Activated T-cell treated with anti-CD3 and anti-CD28 coated beads, Interleukin-2, amount 50 U/mL, for 48 hours (primary cell): ENCODE results near the gene SYT6.

Source experiments
- DNase-seq, 2 experiments: peaks; one replicate each; pipeline ENCODE4 v3.0.0-alpha.2; 2020

The SYT6 gene, protein sequence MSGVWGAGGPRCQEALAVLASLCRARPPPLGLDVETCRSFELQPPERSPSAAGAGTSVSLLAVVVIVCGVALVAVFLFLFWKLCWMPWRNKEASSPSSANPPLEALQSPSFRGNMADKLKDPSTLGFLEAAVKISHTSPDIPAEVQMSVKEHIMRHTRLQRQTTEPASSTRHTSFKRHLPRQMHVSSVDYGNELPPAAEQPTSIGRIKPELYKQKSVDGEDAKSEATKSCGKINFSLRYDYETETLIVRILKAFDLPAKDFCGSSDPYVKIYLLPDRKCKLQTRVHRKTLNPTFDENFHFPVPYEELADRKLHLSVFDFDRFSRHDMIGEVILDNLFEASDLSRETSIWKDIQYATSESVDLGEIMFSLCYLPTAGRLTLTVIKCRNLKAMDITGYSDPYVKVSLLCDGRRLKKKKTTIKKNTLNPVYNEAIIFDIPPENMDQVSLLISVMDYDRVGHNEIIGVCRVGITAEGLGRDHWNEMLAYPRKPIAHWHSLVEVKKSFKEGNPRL

GRCh38 chr1:114153261-114154145 is at the start of gene SYT6:
Gene SYT6 (minus strand): TSS chr1:114153869. CDS start chr1:114153772, 97 bp downstream.
- peak; percentile 25 to 29 for DNase-seq

DNA sequence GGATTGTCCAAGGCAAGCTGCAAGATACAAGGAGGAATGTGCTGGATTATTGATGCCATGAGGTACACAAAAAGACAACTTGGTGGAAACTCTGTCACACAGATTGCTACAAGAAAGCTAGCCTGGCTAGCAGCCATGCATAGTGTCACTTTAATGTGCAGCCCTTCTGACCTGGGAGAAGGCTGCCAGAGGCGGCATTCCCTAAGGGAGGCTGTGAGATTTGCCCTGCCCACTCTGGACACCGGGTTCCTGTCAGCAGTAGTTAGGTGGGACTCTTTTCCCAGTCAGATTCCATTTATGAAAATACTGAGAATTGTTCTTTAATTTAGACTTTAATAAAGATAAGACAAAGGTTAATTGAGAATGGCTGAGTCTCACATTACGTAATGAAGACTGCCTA is 47.8 kb upstream of the SYT6 start:
- DNase-seq = no peak

GRCh38 chr1:114199017-114199594 is 45.4 kb upstream of the SYT6 start:
- no peak for DNase-seq

- no peak for DNase-seq
Observed at GRCh38 chr1:114196992-114197907, 43.6 kb upstream of the SYT6 start.

GRCh38 chr1:114195819-114196218 is 42.1 kb upstream of the SYT6 start:
- no peak for DNase-seq

GRCh38 chr1:114192328-114192727 is 38.7 kb upstream of the SYT6 start:
- DNase-seq = no peak

DNA sequence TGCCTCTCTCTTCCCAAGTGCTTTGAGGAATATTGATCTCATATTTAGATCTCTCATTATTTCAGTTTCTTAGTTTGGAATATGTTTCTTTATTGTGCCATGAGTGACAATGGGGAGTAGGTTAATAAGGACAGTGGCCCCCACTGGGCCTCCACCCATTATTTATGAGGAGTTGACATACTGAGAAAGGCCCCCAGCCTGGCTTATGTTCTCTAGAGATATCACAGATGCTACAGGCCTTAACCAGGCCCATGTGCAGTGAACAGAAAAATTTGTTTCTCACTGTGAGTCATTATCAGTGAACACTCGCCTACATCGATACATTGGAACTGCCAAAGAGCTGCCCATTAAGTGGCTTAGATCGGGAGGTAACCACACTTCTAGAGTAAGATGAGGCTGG is 35.7 kb upstream of the SYT6 start:
- no peak for DNase-seq

- no peak for DNase-seq
Observed at GRCh38 chr1:114181356-114181755, 27.7 kb upstream of the SYT6 start.

DNA sequence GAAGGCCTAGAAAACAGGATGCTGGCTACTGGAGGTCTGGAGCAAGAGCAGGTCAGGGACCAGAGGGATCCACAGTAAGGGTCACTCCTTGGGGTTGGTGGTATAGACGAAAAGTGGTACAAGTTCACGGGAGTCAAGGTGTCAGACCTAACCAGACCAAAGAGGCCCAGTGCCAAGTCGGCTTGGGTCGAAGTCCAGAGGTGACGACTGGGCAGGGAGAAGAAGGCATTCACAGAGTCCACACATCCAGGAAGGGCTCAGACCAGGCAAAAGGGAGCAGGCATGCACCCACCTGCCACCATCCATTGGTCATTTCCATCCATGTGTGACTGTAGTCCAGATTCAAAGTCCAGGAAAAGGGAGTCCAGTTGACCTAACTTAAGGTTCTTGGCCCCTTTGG is 27.1 kb upstream of the SYT6 start:
- DNase-seq = no peak

- no peak for DNase-seq
Observed at GRCh38 chr1:114178936-114179335, 25.3 kb upstream of the SYT6 start.

DNA sequence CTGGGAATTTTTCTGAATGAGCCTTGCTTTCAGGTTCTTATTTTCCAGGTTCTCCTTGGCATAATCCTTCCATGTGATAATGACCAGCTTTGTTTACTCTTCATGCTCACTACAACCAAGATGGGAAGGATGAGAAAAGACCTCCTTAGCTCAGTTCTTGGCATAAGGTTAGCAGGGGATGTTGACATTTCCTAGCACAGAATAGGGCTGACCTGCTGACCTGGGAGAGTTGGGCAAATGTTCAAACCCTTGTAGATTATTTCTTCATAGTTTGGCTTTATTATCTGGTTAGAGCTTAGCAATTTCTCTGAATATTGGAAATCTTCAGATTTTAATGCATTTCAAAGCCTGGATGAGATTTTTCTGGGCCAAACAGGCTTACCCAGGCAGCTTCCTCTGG is 23.6 kb upstream of the SYT6 start:
- DNase-seq = no peak

- DNase-seq = no peak
Observed at GRCh38 chr1:114176366-114176765, 22.7 kb upstream of the SYT6 start.

GRCh38 chr1:114173680-114174079 is 20.0 kb upstream of the SYT6 start:
- DNase-seq = no peak

GRCh38 chr1:114169509-114169908 is 15.8 kb upstream of the SYT6 start:
- no peak for DNase-seq

DNA sequence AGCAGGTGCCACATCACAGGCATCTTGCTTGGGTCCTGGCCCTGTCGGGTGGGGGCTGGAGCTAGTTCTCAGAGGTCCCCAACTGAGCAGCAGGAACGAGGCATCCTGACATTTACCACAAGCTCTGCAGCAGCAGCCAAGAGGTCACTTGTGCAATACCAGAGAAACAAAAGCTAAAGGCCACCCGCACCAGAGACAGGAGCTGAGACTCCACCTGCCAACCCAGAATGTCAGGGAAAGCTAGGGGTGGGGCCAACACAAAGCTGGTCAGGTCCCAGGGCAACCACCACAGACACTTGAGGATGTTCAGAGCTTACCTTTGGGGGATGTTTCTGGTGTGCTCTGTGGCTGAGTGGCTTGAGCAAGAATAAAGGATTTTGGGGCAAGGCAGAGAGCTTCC is 13.6 kb upstream of the SYT6 start:
- no peak for DNase-seq

- no peak for DNase-seq
Observed at GRCh38 chr1:114164840-114165543, 11.3 kb upstream of the SYT6 start.

DNA sequence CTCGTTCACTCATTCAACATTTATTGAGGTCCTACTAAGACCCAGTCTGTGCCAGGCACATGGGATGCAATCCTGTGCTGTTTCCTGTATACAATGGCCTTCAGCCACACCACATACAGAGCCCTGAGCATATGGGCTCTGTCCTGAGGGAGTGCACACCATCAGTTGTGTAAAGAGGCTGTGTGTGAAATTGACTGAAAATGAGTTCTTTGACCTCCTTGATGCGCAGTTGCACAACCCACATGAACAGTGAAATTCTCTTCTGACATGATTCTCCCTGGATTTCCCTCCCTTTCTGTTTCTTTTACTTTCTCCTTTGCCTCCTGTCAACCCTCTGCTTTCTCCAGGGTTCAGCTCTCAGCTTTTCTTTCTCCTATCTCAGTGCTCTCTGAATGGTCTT is 6.3 kb upstream of the SYT6 start:
- no peak for DNase-seq

GRCh38 chr1:114157275-114157660 is 3.6 kb upstream of the SYT6 start:
- DNase-seq = no peak

GRCh38 chr1:114156538-114157274 is 3.0 kb upstream of the SYT6 start:
- DNase-seq = no peak

DNA sequence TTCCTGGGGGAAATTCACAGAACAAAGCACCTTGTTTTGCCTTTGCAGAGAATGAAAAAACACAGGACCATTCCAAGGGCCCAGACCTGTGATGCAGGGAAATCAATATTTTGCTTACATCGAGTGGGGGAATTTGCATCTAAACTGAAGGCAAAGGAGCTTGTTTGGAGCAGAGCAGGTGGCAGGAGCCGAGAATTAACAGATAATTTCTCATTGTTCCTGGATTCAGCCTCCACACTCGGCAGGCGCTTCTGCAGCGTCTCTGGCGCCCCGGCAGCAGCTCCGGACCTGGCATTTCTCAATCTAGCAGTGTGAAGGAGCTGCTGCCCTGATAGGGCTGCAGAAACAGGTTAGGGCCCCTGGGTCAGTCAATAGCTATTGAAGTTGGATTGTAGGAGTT is 2.0 kb upstream of the SYT6 start:
- DNase-seq = no peak

GRCh38 chr1:114154963-114155322 is 1.3 kb upstream of the SYT6 start:
- no peak for DNase-seq
